ENCODE measurements around the gene VANGL2.

GRCh38 chr1:160438317-160438918 is 38.1 kb downstream of the VANGL2 start:
- TF ChIP-seq GATA3 (IDR thresholded peaks at IDR 0.05; ENCODE audit: low read depth, low read length): no peak
- no peak for TF ChIP-seq GATA2 (IDR thresholded peaks at IDR 0.05; ENCODE audit: low read depth, low read length)

Data from SH-SY5Y (cell line).